ENCODE results near the gene TSHZ3.

DNA sequence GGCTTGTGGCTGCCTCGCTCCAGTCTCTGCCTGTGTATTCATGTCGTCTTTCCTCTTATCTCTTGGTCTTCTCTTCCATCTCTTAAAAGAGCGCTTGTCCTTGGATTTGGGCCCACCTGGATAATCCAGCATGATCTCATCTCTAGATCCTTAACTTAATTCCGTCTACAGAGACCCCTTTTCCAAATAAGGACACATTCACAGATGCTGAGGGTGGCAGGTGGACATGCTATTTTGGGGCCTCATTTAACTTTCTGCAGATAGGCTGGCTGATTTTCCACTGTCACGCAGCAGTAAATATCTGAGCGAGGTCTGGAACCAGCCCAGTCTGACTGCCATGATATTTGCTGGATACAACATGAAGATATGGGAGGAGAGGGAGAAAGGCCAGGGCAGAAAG, 41.5 kb upstream of the TSHZ3 start:
- no peak for TF ChIP-seq POLR2A (IDR thresholded peaks at IDR 0.05)
- no peak for TF ChIP-seq EP300 (IDR thresholded peaks at IDR 0.05)
- TF ChIP-seq, protein P1, sequence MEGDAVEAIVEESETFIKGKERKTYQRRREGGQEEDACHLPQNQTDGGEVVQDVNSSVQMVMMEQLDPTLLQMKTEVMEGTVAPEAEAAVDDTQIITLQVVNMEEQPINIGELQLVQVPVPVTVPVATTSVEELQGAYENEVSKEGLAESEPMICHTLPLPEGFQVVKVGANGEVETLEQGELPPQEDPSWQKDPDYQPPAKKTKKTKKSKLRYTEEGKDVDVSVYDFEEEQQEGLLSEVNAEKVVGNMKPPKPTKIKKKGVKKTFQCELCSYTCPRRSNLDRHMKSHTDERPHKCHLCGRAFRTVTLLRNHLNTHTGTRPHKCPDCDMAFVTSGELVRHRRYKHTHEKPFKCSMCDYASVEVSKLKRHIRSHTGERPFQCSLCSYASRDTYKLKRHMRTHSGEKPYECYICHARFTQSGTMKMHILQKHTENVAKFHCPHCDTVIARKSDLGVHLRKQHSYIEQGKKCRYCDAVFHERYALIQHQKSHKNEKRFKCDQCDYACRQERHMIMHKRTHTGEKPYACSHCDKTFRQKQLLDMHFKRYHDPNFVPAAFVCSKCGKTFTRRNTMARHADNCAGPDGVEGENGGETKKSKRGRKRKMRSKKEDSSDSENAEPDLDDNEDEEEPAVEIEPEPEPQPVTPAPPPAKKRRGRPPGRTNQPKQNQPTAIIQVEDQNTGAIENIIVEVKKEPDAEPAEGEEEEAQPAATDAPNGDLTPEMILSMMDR (IDR thresholded peaks at IDR 0.05) = no peak

All from stomach (tissue), 4 donors.